ENCODE measurements around the gene ABHD5. TPM values are rescaled to one million over a fixed set of nuclear protein-coding genes. Genes with fewer than 3 reads are reported as not detected.

The ABHD5 gene
- total and polyA plus RNA-seq, 12 donors: 6.1 to 43.4 (median 21.9) TPM

GRCh38 chr3:43735618-43736017 is 44.9 kb downstream of the ABHD5 start:
- Histone ChIP-seq H3K4me3 (no peak overlapping the region), H3K36me3 (replicated peaks in 1 of 2) (no peaks in the 10 kb centered on the region), H3K9me3 (replicated peaks in 1 of 3) (no peaks in the 10 kb centered on the region), H3K4me1 (replicated peaks in 1 of 2) (peaks cover 5 to 14% of the 10 kb centered on the region in 2 donors), H3K27ac (no peak overlapping the region), H3K27me3 (no peaks in the 10 kb centered on the region)
- intact Hi-C loops (cut with DNase I): no loop called here
- TF ChIP-seq POLR2A (IDR thresholded peaks at IDR 0.05) (no peak), CTCF (IDR thresholded peaks at IDR 0.05) (no peak)
- WGBS, 4 donors: 92 to 100% (median 94%) methylated on average over 2 to 4 of the region's 4 CpGs; no CpG with 5 or more reads in 1 of the 4 donors
- DNase-seq: no peak

- Histone ChIP-seq H3K9me3 (replicated peaks in 1 of 3) (no peaks in the 10 kb centered on the region), H3K27me3 (no peaks in the 10 kb centered on the region), H3K27ac (no peak overlapping the region), H3K4me3 (no peak overlapping the region), H3K4me1 (replicated peaks in 1 of 2) (peaks cover 5 to 14% of the 10 kb centered on the region in 2 donors), H3K36me3 (replicated peaks in 1 of 2) (no peaks in the 10 kb centered on the region)
- TF ChIP-seq POLR2A (IDR thresholded peaks at IDR 0.05) (no peak), CTCF (IDR thresholded peaks at IDR 0.05) (no peak)
- intact Hi-C loops (cut with DNase I): no loop called here
- WGBS, 4 donors: 64 to 77% (median 75%) methylated on average over 8 of the region's 8 CpGs
- no peak for DNase-seq
Observed at GRCh38 chr3:43736558-43737440, 46.1 kb downstream of the ABHD5 start.

GRCh38 chr3:43738305-43738704 is 47.6 kb downstream of the ABHD5 start:
- Histone ChIP-seq H3K4me1 (replicated peaks in 1 of 2) (peaks cover 4 to 17% of the 10 kb centered on the region in 2 donors), H3K27ac (no peak overlapping the region), H3K4me3 (no peak overlapping the region), H3K9me3 (replicated peaks in 1 of 3) (no peaks in the 10 kb centered on the region), H3K36me3 (replicated peaks in 1 of 2) (no peaks in the 10 kb centered on the region), H3K27me3 (no peaks in the 10 kb centered on the region)
- 86 to 91% (median 88%) methylated on average over 2 of the region's 2 CpGs for WGBS, 4 donors
- intact Hi-C loops (cut with DNase I): no loop called here
- TF ChIP-seq POLR2A (IDR thresholded peaks at IDR 0.05) (no peak), CTCF (IDR thresholded peaks at IDR 0.05) (no peak)
- no peak for DNase-seq

- Histone ChIP-seq H3K27me3 (no peaks in the 10 kb centered on the region), H3K27ac (peak overlapping the region in 1 of 5 donors; percentile 17), H3K4me3 (no peak overlapping the region), H3K9me3 (replicated peaks in 1 of 3) (no peaks in the 10 kb centered on the region), H3K36me3 (replicated peaks in 1 of 2) (no peaks in the 10 kb centered on the region), H3K4me1 (replicated peaks in 1 of 2) (peaks cover 0 to 8% of the 10 kb centered on the region in 2 donors)
- peak in 3 of 7 donors; percentile 43 to 60 (median 47) for DNase-seq
- WGBS, 4 donors: 37 to 42% (median 39%) methylated on average over 3 of the region's 3 CpGs
- TF ChIP-seq CTCF (IDR thresholded peaks at IDR 0.05) (peak in 3 of 6 experiments; percentile 7 to 21 (median 11)), POLR2A (IDR thresholded peaks at IDR 0.05) (no peak)
- intact Hi-C loops (cut with DNase I): loop anchor here in 1 of 2 donors (5.0 kb wide), 1 partner anchor 196 kb away; no protein-coding TSS in a partner anchor
Observed at GRCh38 chr3:43742920-43743319, 52.2 kb downstream of the ABHD5 start.
